GM23338 (cell line): ENCODE data around the gene GLI3. TPM values are rescaled to one million over a fixed set of nuclear protein-coding genes. Genes with fewer than 3 reads are reported as not detected.

Experiments used
- ATAC-seq: fragments of 200-7000 bp; cut with Tn5 transposase; 3 replicates; pipeline ENCODE4 v1.9.1; 2020
- DNase-seq: peaks from one replicate; pipeline ENCODE4 v3.0.0-alpha.2; 2015; ENCODE audit warnings: low spot score
- H2AFZ ChIP-seq: fragments of 200-600 bp; sonication (generic); 2 replicates; pipeline ENCODE4 v1.8.0; 2016; ENCODE audit warnings: antibody characterized with exemption, mild to moderate bottlenecking, moderate library complexity
- H3F3A ChIP-seq: fragments of 200-600 bp; sonication (generic); replicated peaks from 2 replicates; pipeline ENCODE4 v1.8.0; 2017; ENCODE audit warnings: antibody characterized with exemption, mixed run types, low read depth
- H3K27ac ChIP-seq: fragments of 200-600 bp; sonication (generic); 2 replicates; pipeline ENCODE4 v1.6.1; 2016; ENCODE audit warnings: low read depth
- H3K27me3 ChIP-seq: fragments of 200-600 bp; sonication (generic); 2 replicates; pipeline ENCODE4 v1.8.0; 2016; ENCODE audit warnings: mild to moderate bottlenecking, mixed run types, moderate library complexity; ENCODE audit not compliant: insufficient read depth
- H3K36me3 ChIP-seq: fragments of 200-600 bp; sonication (generic); 2 replicates; pipeline ENCODE4 v1.8.0; 2016; ENCODE audit warnings: mild to moderate bottlenecking; ENCODE audit not compliant: insufficient read depth
- H3K4me1 ChIP-seq: fragments of 200-600 bp; sonication (generic); 2 replicates; pipeline ENCODE4 v1.8.0; 2016; ENCODE audit warnings: mild to moderate bottlenecking, moderate library complexity; ENCODE audit not compliant: insufficient read depth
- H3K4me2 ChIP-seq: fragments of 200-600 bp; sonication (generic); 2 replicates; pipeline ENCODE4 v1.7.1; 2017; ENCODE audit warnings: mixed run types
- H3K4me3 ChIP-seq: fragments of 200-600 bp; sonication (generic); 2 replicates; pipeline ENCODE4 v1.6.1; 2016; ENCODE audit warnings: mixed run types
- H3K79me2 ChIP-seq: fragments of 200-600 bp; sonication (generic); replicated peaks from 2 replicates; pipeline ENCODE4 v1.8.0; 2017; ENCODE audit warnings: mild to moderate bottlenecking; ENCODE audit not compliant: insufficient read depth
- H3K9me2 ChIP-seq: fragments of 200-600 bp; sonication (generic); 2 replicates; pipeline ENCODE4 v1.8.0; 2017; ENCODE audit not compliant: insufficient read depth
- H4K20me1 ChIP-seq: fragments of 200-600 bp; sonication (generic); replicated peaks from 2 replicates; pipeline ENCODE4 v1.8.0; 2017; ENCODE audit warnings: mild to moderate bottlenecking; ENCODE audit not compliant: insufficient read depth
- H3K27ac Mint-ChIP-seq: 2 replicates; pipeline ENCODE4 v1.8.0; 2020; ENCODE audit warnings: inconsistent platforms, mild to moderate bottlenecking, moderate library complexity, mixed read lengths
- H3K27me3 Mint-ChIP-seq: 3 replicates; pipeline ENCODE4 v1.8.0; 2022; ENCODE audit warnings: low read depth, mild to moderate bottlenecking, moderate library complexity, mixed read lengths, inconsistent platforms; ENCODE audit not compliant: insufficient read depth, poor library complexity
- H3K36me3 Mint-ChIP-seq: 3 replicates; pipeline ENCODE4 v1.8.0; 2021; ENCODE audit warnings: low read depth, mild to moderate bottlenecking, inconsistent platforms, moderate library complexity, mixed read lengths
- H3K4me1 Mint-ChIP-seq: 3 replicates; pipeline ENCODE4 v1.8.0; 2020; ENCODE audit warnings: mild to moderate bottlenecking, inconsistent platforms, mixed read lengths
- H3K4me3 Mint-ChIP-seq: 3 replicates; pipeline ENCODE4 v1.8.0; 2021; ENCODE audit warnings: moderate library complexity, mild to moderate bottlenecking, inconsistent platforms, mixed read lengths
- H3K9me3 Mint-ChIP-seq: 3 replicates; pipeline ENCODE4 v1.8.0; 2020; ENCODE audit warnings: moderate library complexity, mild to moderate bottlenecking, inconsistent platforms, mixed read lengths
- CREB1 ChIP-seq: fragments of 250-450 bp; sonication (Bioruptor Pico); IDR thresholded peaks from 2 replicates; pipeline ENCODE4 v1.5.0; 2020; ENCODE audit warnings: low read depth, mild to moderate bottlenecking, moderate library complexity
- ETS1 ChIP-seq: IDR thresholded peaks from 2 replicates; pipeline ENCODE4 v1.6.1; 2016; ENCODE audit warnings: antibody characterized with exemption
- EZH2 ChIP-seq: fragments of 200-600 bp; sonication (generic); IDR thresholded peaks from one replicate; pipeline ENCODE4 v1.8.0; 2017; ENCODE audit warnings: antibody characterized with exemption, mild to moderate bottlenecking, low read depth; ENCODE audit not compliant: unreplicated experiment
- EZH2phosphoT487 ChIP-seq: fragments of 200-600 bp; sonication (generic); IDR thresholded peaks from one replicate; pipeline ENCODE4 v1.8.1; 2018; ENCODE audit warnings: antibody characterized with exemption; ENCODE audit not compliant: unreplicated experiment
- NANOG ChIP-seq: IDR thresholded peaks from 2 replicates; pipeline ENCODE4 v1.6.1; 2016; ENCODE audit warnings: antibody characterized with exemption, borderline replicate concordance
- POLR2AphosphoS5 ChIP-seq: IDR thresholded peaks from 2 replicates; pipeline ENCODE4 v1.6.1; 2016; ENCODE audit warnings: antibody characterized with exemption, low read depth
- STAT1 ChIP-seq: IDR thresholded peaks from one replicate; pipeline ENCODE4 v1.6.1; 2016; ENCODE audit warnings: antibody characterized with exemption; ENCODE audit not compliant: unreplicated experiment
- ZNF114 ChIP-seq: fragments of 250-450 bp; sonication (Bioruptor Pico); IDR thresholded peaks from 2 replicates; pipeline ENCODE4 v1.5.0; 2020; ENCODE audit warnings: mild to moderate bottlenecking, moderate library complexity
- ZNF331 ChIP-seq: fragments of 250-450 bp; sonication (Bioruptor Pico); IDR thresholded peaks from 2 replicates; pipeline ENCODE4 v1.5.0; 2020; ENCODE audit warnings: low read depth, mild to moderate bottlenecking, moderate library complexity
- polyA plus RNA-seq: library from polyadenylated mRNA; unstranded; fragments of >200 nt; fragmentation: Nextera tagmentation; extraction: Ambion mirVana; gene quantifications from 2 replicates; pipeline ENCODE4 v1.2.1, GENCODE V29; 2016
- total RNA-seq: library from RNA; depleted of rRNA; stranded (reverse); fragments of >200 nt; shearing (Covaris generic); gene quantifications from 2 replicates; pipeline ENCODE4 v1.2.3, GENCODE V29; 2014
- TF ChIP-seq, protein P1 (sequence below): fragments of 250-450 bp; sonication (Bioruptor Pico); IDR thresholded peaks from 2 replicates; pipeline ENCODE4 v1.5.0; 2020; ENCODE audit warnings: mild to moderate bottlenecking, moderate library complexity
- TF ChIP-seq, protein P2 (sequence below), 2 experiments: fragments of 200-600 bp in 1 of 2; sonication (generic) in 1 of 2; conservative IDR thresholded peaks; 2 replicates each; pipeline versions ENCODE4 v1.5.1 to v1.6.1; 2016 to 2017; ENCODE audit warnings: antibody characterized with exemption in 2 of 2, low read depth in 2 of 2, mild to moderate bottlenecking in 2 of 2, moderate library complexity in 1 of 2
- TF ChIP-seq, protein P3 (sequence below): IDR thresholded peaks from one replicate; pipeline ENCODE4 v1.6.1; 2018; ENCODE audit warnings: antibody characterized with exemption; ENCODE audit not compliant: unreplicated experiment

Gene GLI3
- total and polyA plus RNA-seq, 2 experiments from 2014 or later, result 16.1 to 17.9 TPM

DNA sequence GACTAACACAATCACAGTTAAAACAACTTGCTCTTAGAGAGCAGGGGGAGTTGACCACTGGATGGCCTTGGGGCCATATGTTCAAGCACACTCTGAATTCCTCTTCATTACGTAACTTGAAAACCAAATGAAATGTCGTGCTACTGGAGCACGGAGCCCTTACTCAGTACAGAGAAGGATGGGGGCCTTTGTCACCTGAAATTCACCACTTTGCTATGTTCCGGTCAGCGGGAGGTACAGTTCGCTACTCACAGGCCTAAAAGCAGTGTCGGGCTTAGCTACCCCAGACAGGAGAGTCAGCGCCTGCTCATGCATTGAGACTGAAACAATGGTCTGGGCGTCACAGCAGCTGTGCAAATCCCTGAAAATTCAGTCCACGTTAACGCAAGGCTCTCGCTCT, 39.6 kb downstream of the GLI3 start:
- Histone ChIP-seq H3K27ac (0 out of 2 replicates have a peak overlapping the region, but pooled peaks have one; percentile 12), H3K4me2 (no peak overlapping the region), H3K4me1 (peaks cover 16% of the 10 kb centered on the region), H3K4me3 (no peak overlapping the region), H3K36me3 (no peaks in the 10 kb centered on the region), H3K9me2 (no peaks in the 10 kb centered on the region), H2AFZ (no peak overlapping the region), H3K79me2 (peaks cover 5% of the 10 kb centered on the region), H4K20me1 (0 out of 2 replicates have a peak, but pooled peaks cover 4% of the 10 kb centered on the region), H3K27me3 (no peaks in the 10 kb centered on the region), H3F3A (no peaks in the 10 kb centered on the region)
- H3K4me1 Mint-ChIP-seq, result peaks cover 28% of the 10 kb centered on the region
- DNase-seq, result peak; percentile 29
- no peaks in the 10 kb centered on the region for H3K36me3 Mint-ChIP-seq
- H3K4me3 Mint-ChIP-seq, result no peak overlapping the region
- H3K9me3 Mint-ChIP-seq, result no peaks in the 10 kb centered on the region
- TF ChIP-seq EZH2 (no peak), EZH2phosphoT487 (no peak), STAT1 (no peak), ZNF331 (CRISPR knock-in tag) (no peak), ETS1 (no peak), ZNF114 (no peak), NANOG (no peak), CREB1 (no peak), POLR2AphosphoS5 (no peak)
- TF ChIP-seq, protein P1, sequence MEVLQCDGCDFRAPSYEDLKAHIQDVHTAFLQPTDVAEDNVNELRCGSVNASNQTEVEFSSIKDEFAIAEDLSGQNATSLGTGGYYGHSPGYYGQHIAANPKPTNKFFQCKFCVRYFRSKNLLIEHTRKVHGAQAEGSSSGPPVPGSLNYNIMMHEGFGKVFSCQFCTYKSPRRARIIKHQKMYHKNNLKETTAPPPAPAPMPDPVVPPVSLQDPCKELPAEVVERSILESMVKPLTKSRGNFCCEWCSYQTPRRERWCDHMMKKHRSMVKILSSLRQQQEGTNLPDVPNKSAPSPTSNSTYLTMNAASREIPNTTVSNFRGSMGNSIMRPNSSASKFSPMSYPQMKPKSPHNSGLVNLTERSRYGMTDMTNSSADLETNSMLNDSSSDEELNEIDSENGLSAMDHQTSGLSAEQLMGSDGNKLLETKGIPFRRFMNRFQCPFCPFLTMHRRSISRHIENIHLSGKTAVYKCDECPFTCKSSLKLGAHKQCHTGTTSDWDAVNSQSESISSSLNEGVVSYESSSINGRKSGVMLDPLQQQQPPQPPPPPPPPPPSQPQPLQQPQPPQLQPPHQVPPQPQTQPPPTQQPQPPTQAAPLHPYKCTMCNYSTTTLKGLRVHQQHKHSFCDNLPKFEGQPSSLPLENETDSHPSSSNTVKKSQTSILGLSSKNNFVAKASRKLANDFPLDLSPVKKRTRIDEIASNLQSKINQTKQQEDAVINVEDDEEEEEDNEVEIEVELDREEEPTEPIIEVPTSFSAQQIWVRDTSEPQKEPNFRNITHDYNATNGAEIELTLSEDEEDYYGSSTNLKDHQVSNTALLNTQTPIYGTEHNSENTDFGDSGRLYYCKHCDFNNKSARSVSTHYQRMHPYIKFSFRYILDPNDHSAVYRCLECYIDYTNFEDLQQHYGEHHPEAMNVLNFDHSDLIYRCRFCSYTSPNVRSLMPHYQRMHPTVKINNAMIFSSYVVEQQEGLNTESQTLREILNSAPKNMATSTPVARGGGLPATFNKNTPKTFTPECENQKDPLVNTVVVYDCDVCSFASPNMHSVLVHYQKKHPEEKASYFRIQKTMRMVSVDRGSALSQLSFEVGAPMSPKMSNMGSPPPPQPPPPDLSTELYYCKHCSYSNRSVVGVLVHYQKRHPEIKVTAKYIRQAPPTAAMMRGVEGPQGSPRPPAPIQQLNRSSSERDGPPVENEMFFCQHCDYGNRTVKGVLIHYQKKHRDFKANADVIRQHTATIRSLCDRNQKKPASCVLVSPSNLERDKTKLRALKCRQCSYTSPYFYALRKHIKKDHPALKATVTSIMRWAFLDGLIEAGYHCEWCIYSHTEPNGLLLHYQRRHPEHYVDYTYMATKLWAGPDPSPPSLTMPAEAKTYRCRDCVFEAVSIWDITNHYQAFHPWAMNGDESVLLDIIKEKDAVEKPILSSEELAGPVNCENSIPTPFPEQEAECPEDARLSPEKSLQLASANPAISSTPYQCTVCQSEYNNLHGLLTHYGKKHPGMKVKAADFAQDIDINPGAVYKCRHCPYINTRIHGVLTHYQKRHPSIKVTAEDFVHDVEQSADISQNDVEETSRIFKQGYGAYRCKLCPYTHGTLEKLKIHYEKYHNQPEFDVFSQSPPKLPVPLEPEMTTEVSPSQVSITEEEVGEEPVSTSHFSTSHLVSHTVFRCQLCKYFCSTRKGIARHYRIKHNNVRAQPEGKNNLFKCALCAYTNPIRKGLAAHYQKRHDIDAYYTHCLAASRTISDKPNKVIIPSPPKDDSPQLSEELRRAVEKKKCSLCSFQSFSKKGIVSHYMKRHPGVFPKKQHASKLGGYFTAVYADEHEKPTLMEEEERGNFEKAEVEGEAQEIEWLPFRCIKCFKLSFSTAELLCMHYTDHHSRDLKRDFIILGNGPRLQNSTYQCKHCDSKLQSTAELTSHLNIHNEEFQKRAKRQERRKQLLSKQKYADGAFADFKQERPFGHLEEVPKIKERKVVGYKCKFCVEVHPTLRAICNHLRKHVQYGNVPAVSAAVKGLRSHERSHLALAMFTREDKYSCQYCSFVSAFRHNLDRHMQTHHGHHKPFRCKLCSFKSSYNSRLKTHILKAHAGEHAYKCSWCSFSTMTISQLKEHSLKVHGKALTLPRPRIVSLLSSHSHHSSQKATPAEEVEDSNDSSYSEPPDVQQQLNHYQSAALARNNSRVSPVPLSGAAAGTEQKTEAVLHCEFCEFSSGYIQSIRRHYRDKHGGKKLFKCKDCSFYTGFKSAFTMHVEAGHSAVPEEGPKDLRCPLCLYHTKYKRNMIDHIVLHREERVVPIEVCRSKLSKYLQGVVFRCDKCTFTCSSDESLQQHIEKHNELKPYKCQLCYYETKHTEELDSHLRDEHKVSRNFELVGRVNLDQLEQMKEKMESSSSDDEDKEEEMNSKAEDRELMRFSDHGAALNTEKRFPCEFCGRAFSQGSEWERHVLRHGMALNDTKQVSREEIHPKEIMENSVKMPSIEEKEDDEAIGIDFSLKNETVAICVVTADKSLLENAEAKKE (CRISPR knock-in tag), result no peak
- TF ChIP-seq, protein P2, sequence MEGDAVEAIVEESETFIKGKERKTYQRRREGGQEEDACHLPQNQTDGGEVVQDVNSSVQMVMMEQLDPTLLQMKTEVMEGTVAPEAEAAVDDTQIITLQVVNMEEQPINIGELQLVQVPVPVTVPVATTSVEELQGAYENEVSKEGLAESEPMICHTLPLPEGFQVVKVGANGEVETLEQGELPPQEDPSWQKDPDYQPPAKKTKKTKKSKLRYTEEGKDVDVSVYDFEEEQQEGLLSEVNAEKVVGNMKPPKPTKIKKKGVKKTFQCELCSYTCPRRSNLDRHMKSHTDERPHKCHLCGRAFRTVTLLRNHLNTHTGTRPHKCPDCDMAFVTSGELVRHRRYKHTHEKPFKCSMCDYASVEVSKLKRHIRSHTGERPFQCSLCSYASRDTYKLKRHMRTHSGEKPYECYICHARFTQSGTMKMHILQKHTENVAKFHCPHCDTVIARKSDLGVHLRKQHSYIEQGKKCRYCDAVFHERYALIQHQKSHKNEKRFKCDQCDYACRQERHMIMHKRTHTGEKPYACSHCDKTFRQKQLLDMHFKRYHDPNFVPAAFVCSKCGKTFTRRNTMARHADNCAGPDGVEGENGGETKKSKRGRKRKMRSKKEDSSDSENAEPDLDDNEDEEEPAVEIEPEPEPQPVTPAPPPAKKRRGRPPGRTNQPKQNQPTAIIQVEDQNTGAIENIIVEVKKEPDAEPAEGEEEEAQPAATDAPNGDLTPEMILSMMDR (conservative IDR thresholded peaks at IDR 0.05; ENCODE audit: low read depth in 2 of 2), result no peak
- TF ChIP-seq, protein P3, sequence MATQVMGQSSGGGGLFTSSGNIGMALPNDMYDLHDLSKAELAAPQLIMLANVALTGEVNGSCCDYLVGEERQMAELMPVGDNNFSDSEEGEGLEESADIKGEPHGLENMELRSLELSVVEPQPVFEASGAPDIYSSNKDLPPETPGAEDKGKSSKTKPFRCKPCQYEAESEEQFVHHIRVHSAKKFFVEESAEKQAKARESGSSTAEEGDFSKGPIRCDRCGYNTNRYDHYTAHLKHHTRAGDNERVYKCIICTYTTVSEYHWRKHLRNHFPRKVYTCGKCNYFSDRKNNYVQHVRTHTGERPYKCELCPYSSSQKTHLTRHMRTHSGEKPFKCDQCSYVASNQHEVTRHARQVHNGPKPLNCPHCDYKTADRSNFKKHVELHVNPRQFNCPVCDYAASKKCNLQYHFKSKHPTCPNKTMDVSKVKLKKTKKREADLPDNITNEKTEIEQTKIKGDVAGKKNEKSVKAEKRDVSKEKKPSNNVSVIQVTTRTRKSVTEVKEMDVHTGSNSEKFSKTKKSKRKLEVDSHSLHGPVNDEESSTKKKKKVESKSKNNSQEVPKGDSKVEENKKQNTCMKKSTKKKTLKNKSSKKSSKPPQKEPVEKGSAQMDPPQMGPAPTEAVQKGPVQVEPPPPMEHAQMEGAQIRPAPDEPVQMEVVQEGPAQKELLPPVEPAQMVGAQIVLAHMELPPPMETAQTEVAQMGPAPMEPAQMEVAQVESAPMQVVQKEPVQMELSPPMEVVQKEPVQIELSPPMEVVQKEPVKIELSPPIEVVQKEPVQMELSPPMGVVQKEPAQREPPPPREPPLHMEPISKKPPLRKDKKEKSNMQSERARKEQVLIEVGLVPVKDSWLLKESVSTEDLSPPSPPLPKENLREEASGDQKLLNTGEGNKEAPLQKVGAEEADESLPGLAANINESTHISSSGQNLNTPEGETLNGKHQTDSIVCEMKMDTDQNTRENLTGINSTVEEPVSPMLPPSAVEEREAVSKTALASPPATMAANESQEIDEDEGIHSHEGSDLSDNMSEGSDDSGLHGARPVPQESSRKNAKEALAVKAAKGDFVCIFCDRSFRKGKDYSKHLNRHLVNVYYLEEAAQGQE, result no peak
- peaks cover 2% of the 10 kb centered on the region for H3K27me3 Mint-ChIP-seq
- no peak; the same call in 2 of the 3 replicates for ATAC-seq
- no peak overlapping the region for H3K27ac Mint-ChIP-seq
